ENCODE data around the gene MAB21L3.
"Not testable (repeated sequence)": the region's sequence is repeated elsewhere in the genome, so short reads cannot be mapped to it uniquely, and the experiment has no call there.

MAB21L3 gene

GRCh38 chr1:116139592-116140134 lies 28.5 kb downstream of the MAB21L3 start:
- DNase-seq, result no peak

DNA sequence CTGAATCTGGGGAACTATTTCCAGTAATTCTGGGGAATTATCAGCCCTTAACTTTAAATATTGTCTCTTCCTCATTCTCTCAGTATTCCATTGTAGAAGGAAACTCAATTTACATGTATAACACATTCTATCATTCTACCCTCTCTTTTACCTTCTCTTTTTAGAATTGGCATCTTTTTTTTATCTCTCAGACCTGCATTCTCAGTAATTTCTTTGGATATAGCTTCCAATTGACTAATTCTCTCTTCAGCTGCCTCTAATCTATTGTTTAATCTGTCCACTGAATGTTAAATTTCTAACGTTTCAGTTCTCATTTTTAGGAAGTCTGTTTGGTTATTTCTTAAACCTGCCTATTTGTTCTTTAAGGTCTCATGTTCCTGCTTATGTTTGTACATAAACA lies 33.0 kb downstream of the MAB21L3 start:
- no peak for DNase-seq

GRCh38 chr1:116146447-116147113 lies 35.4 kb downstream of the MAB21L3 start:
- DNase-seq, result not testable (repeated sequence)

DNA sequence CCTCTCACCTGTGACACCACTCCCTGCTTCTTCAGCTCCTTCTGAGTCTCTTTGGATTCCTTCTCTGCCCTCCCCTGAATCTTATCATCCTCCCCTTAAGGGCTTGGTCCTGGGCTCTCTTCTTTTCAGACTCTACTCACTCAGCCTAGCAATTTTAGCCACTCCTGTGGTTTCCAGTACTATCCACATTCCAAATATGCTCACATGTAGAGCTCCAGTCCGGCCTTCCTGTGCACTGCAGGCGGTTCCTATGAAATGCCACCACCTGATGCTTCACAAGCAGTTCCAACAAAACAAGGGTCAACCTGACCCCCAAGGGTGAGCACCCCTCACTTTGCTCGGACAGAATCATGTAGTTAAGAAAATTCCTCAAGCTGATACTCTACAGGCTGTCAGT lies 35.9 kb downstream of the MAB21L3 start:
- DNase-seq, result no peak

- no peak for DNase-seq
Measured at GRCh38 chr1:116147972-116148371, 36.8 kb downstream of the MAB21L3 start.

DNA sequence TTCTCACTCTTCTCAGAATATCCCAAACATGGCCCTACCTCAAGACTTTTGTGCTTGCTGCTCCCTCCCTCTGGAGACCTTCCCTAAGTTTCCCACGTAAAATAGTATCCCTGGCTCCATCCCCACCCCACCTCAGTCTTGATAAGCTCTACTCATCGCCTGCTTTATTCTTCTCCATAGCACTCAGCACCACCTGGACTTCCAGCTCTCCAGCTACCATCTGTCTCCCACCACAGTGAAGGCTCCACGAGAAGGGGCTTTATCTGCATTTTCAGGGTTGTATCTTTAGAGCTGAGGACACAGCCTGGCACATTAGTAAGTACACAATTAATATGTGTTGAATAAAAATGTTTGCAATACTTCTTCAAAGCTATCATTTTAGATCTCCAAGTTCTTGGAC lies 37.8 kb downstream of the MAB21L3 start:
- no peak for DNase-seq

DNA sequence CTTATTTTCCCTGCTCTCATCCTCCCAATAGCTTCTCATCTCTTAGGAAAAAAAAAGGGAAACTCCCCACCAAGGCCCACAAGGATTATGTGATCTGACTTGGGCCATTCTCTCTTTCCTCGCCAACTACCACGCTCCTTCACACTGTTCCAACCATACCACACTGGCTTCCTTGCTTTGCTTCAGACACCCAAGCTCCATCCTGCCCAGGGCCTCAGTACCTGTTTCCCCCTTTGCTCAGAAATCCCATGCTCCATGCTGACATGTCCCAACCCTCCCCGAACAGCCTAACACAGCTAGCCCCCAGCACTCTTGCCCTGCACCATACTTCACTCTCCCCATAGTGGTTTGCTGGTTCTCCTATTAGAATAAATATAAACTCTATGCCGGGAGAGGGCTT lies 39.2 kb downstream of the MAB21L3 start:
- no peak for DNase-seq

DNA sequence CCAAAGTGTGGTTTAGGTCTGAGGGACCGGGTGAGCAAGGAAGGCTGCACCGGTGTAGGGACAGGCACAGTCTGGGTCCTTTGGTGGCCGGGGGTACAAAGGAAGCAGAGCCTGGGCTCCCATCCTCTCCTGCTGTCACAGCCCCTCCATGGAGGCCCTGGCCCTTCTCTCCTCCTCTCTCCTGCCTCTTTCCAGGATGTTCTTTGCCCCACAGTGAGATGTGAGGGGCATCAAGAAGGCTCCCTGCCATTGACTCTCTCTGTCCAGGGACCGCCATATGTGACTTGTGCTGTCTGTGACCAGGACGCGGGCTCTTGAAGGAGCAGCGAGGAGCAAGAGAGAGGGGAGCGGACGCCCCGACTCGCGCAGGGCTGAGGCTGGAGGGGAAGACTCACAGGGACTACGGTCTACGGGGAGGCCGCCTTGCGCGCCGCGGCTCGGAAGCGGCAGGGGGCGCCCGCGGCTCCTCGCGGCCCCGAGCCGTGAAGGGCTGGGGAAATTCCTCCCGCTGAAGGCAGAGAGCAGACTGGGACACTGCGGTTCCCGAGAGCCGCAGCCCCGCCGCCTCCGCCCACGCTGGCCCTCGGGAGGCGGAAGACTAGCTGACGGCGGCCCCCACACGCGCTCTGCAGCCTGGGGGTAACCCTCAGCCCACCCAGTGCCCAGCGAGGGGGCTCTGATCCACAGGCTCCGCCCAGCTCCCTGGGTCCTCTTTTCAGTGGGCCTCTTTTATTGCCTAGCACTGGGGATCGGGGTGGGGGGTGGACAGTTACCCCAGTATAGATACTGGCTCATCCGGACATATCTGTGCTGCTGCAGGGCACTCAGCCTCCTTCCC lies 40.8 kb downstream of the MAB21L3 start:
- DNase-seq, result peak; percentile 57

DNA sequence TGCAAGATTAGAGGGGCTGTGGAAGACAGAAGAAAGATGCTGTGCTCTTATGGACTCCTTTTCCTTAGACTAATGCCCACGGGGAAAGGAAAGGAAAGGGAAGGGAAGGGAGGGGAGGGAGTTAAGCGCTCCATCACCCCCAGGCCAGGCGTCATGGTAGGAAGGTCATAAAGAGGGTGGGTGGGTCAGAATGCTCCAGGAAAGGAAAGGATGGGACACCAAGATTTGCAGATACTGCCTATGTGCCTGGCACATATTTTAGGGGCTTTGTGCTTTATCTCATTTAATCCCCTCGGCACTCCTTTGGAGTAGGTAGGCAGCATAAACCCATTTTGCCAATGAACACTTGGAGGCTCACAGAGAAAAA lies 41.4 kb downstream of the MAB21L3 start:
- no peak for DNase-seq

DNA sequence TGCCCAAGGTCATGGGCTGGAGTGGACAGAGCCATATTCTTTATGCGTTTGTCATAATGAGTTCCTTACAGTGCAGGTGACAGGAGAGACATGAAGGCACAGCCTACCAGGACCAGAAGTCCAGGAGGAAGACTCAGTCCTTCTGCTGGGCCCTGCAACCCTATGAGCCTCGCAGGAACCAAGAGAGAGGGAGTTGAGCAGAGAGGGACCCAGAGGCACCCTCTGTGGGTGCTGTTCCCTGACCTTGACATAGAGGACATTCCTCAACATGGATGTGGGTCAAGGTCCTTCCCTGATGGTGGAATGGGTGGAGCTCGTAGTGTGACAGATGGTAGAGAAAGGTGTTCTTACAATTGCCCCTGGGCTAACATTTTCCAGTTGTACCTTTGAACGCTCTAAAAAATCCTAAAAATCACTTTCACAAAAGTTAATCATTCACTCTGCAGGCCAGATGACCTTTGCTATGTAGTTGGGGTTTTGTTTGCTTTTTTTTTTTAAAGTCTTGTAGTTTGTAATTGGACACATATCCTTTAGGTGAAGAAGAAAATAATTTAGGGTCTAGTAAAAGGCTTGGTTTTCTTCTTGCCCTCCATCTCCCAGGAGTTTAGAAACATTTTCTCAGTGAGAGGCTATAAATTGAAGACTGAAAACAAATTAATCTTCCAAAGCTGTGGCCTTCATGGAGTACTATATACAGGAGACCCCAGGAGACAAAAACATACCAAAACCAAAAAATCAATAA lies 41.9 kb downstream of the MAB21L3 start:
- no peak for DNase-seq

- DNase-seq, result no peak
Measured at GRCh38 chr1:116153692-116154031, 42.5 kb downstream of the MAB21L3 start.

DNA sequence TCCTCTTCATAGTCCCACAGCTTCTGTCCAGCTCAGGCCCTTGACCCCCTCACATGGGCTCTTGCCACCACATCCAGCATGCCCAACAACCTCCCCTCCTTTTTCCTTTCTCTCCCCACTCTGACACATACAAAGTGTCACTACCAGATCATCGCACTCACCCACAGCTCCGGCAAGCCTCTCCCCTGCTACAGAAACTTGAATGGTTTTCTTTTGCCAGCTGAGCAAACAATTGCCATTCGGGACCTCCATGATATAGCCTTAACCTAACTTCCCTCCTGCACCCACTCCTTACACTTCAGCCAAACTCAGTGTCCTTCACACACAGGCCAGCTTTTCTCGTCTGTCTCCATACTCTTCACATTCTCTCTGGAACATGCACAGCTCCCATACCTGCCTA lies 43.3 kb downstream of the MAB21L3 start:
- DNase-seq, result no peak

- no peak for DNase-seq
Measured at GRCh38 chr1:116157096-116157495, 45.9 kb downstream of the MAB21L3 start.

DNA sequence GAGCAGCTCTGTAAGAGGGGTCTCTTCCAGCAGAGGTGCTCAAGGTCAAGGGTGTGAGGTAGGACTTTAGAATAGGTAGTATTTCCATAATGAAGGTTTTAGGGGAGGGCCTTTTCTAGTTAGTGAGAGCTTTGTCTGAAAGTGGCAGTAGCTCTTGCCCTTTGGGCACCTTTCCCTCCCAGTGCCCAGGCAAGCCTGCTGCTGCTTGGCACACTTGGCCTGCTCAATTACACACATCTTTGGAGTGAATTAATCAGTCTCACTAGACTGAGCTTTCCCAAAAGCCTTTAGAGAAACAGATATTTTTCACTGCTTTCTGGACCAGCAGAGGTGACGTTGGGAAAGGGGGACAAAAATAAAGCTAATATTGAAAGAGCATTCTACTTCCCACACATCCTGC lies 48.0 kb downstream of the MAB21L3 start:
- no peak for DNase-seq

- DNase-seq, result no peak
Measured at GRCh38 chr1:116159611-116160010, 48.4 kb downstream of the MAB21L3 start.

- DNase-seq, result no peak
Measured at GRCh38 chr1:116161390-116161789, 50.2 kb downstream of the MAB21L3 start.

DNA sequence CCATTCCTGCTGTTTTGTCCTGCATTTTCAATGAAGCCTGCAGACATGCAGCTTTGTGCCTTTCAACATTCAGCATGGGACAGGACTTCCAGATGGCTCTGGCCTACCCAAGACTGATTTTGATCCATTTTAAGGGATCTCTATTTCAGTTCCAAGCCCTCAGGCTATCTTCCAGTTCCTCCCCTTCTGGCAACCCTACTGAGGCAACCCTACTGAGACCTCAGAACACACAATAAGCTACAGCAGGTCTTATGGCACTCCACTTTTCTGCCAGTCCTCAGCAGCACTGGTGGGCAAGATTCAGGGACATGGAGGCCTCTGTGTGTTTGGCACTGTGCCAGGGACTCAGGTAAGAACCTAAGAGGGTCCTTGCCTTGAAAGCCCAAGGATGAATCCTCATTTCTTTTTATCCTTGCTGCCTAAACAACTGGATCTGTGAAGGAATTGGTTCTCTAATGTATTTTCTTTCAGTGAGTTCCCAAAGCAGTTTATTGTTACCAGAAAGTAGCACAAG lies 50.7 kb downstream of the MAB21L3 start:
- no peak for DNase-seq

- DNase-seq, result no peak
Measured at GRCh38 chr1:116163533-116163932, 52.3 kb downstream of the MAB21L3 start.

- no peak for DNase-seq
Measured at GRCh38 chr1:116164150-116164549, 53.0 kb downstream of the MAB21L3 start.

DNA sequence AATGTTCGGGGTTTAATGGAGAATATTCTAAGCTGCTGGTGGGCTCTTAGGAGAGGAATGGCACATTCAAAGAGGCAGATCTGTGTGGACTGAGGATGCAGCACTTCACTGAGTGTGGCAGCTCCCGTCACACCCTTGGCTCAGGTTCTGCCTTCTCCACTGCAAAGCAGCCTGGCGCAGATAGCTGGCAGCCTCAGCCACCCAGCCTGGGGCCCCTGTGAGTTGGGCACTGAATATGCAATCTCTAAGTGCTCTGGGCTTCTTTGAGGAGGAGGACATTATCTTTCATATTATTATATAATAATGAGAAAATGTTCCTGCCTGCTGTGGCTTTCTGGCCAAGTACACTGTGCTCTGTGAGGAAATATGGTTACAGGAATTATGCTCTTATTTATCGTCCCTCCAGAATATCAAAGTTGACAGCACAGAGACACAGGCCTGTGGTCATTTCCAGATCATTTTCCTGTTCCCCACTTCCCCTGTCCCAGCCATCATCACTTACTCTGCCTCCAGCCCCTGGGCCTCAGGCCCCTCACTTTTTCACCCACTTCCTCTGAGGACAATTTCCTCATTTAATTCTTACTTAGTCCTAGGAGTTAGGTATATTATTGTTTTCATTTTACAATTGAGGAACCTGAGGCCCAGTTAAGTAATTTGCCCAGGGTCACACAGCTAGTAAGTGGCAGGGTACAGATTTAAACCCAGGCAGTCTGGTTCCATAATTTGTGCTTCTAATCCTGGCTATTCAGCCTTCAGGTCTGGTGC lies 53.6 kb downstream of the MAB21L3 start:
- DNase-seq, result no peak

- no peak for DNase-seq
Measured at GRCh38 chr1:116165572-116165971, 54.4 kb downstream of the MAB21L3 start.

- DNase-seq, result no peak
Measured at GRCh38 chr1:116166011-116166571, 54.9 kb downstream of the MAB21L3 start.
